Urothelium cell line (cell line): ENCODE measurements around the gene TVP23A.
"Not testable (repeated sequence)": the region's sequence is repeated elsewhere in the genome, so short reads cannot be mapped to it uniquely, and the experiment has no call there.

Experiments used
- DNase-seq: peaks from one replicate; pipeline ENCODE4 v3.0.0; 2011; ENCODE audit warnings: low spot score, mixed read lengths
- FAIRE-seq: peaks from 2 replicates; lab custom pipeline; 2011; peaks lifted over from hg19 to GRCh38; lab: Jason Lieb, UNC

The TVP23A gene

DNA sequence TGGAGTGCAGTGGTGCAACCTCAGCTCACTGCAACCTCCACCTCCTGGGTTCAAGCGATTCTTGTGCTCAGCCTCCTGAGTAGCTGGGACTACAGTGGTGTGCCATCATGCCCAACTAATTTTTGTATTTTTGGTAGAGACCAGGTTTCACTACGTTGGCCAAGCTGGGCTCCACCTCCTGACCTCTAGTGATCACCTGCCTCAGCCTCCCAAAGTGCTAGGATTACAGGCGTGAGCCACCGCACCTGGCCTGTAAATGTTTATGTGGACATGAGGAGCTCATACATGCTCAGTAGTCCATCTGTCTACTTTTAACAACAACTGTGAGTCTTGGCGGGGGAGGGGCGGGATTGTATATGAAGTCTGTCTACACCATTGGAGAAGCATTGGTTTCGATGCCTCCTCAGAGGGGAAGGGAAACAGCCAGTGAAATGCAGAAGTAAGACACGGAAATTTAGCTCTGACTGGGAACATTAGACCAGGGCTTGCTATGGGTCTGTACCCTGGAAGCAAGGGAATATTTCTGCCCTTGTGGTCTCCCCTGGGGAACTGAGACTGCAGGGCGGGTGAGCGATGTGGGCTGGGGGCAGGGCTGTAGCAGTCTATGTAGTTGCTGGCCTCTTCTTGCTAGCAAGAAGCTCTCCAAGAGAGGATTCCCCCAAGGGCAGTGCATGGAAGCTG is 65.6 kb downstream of the TVP23A start:
- FAIRE-seq = no peak
- no peak for DNase-seq

DNA sequence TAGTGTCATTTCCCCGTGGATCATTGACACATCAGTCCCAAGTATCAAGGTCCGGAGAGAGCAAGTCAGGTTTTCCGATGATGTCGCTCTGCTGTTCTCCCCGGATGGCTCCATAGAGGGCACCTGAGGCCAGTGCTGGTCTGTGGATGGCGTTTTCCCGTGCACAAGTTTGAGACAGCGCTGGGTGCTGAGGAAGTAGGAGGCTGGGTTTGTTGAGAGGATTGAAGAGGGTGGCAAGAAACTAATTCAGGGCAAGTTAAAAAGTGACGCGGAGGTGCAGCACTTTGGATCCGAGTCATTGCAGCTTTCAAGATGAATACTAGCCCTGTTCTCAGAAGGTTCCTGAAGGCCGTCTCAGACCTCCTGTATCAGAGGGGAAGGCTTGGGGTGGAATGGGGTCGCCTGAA is 67.3 kb downstream of the TVP23A start:
- DNase-seq = no peak
- FAIRE-seq = no peak

DNA sequence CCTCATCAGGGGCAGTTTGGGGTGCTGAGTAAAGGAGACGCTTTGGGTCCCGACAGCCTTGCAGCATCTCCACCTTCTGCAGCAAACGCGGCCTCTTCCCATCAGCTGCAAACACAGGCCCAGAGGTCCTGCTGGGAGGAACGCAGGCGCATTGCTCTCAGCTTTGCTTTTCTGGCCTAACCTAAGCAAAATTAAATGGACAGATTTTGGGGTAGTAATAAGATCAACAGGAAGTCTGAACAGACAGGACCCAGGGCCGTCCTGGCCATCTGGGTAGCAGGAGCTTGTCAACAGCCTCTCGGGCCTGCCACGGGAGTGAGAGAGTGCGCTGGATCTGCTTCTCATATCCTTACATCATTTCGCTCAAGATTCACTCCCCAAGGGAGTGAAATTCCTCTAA is 67.8 kb downstream of the TVP23A start:
- DNase-seq = no peak

DNA sequence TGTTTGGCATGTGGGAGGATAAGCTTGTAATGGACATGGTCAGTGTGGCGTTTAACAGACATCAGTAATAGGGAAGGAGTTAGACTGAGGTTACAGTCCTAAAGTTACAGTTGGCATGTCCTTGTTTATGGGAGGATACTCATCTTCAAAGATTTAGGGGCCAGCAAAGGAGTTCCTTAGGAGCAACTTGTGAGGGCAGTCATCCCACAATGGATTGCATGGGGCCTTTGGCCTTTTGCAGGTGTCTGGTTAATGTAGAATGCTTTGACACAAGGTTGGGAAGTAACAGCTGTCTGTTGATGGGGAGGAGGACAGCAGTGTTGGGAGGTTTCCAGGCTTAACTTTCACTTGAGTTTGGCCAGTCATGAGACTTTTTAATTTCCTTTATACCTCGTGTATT is 72.8 kb downstream of the TVP23A start:
- DNase-seq = no peak
- FAIRE-seq = no peak

More for the DNA sequence above, 67.8 kb downstream of the TVP23A start:
- no peak for FAIRE-seq

DNA sequence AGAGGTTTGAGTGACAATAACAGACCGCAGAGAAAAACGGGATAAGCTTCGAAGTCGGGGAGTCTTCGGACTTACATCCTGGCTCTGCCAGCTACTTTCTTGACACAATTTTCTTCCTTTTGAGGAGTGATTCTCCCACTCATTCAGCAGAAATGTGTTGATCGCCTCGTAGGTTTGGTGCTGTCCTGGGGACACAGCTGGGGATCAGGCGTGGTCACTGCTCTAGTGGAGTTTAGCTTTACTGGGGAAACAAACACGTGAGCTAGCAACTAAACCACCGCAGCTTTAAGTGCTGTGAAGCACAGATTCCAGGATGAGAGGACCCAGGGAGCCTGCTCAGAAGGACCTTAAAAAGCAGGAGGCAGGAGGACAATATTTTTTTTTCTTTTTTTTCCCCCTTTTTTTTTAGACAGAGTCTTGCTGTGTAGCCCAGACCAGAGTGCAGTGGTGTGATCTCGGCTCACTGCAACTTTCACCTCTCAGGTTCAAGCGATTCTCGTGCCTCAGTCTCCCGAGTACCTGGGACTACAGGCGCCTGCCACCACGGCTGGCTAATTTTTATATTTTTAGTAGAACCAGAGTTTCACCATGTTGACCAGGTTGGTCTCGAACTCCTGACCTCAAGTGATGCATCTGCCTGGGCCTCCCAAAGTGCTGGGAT is 74.1 kb downstream of the TVP23A start:
- no peak for DNase-seq

DNA sequence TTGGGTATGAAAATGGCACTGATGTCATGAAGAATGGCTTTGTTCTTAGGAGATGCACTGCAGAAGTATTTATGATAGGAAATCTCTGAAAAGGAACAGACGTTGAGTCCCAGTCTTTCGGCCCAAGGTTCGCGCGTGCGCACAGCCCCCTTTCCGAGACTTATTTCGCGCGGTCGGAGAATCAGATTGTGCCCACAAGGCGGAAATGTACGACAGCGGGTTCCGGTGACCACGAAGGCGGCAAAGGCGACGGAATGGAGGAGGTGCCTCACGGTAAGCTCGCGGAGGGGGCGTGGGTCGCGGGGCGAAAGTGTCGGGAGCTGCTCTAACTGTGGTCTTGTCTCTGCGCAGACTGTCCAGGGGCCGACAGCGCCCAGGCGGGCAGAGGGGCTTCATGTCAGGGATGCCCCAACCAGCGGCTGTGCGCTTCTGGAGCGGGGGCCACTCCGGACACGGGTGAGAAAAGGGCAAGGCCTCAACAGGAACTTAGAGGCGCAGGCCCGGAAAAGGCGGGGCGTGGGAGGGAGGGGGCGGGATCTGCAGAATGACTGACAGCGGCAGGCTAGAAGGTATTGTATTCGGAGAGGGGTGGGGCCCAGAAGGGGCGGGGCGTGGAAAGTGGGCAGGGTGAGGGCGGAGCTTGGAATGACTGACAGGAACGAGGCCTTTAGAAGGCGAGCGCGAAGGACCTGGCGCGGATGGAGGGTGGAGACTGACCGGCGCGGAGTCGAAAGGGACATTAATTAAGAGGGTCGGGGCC is 74.8 kb downstream of the TVP23A start, which contains the start of gene NUBP1:
NUBP1 (plus strand) TSS at position 233 of the 760 bp plus-strand sequence; CDS start at position 255, 22 bp downstream.
- peak; percentile 42 for FAIRE-seq
- DNase-seq = peak; percentile 98

More for the DNA sequence above, 74.1 kb downstream of the TVP23A start:
- FAIRE-seq = no peak

DNA sequence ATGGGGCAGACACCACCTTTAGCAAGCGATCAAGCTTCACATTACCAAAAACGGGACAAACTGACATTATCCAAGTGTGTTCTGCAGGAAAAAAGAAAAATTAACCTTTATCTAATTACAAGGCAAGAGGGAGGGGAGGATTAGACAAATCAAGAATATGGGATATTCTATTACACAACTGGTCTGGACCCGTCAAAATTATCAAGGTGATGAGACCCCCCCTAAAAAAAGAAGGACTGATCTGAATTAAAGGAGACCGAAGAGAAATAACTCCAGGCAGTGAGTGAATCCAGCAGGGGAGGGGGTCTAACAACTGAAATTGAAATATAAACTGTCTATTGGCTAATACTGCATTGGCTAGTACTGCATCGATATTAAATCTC is 75.4 kb downstream of the TVP23A start:
- FAIRE-seq (no peak), DNase-seq (no peak)

DNA sequence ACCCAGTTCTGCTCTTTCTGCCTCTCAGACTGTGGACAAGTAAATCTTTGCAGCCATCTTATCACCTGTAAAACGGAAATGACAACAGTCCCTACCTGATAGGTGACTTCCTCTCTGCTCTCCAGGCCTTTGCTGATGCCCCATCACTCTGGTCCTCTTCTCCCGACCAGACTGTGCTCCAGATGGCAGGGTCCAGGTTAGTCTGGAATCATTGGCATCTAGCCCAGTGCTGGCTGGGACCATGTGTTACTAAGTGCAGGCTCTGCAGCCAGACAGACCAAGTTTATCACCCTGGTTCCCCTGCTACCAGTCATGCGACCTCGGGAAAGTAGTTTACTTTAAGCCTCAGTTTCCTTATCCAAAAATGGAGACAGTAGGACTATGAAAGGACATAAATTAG is 76.8 kb downstream of the TVP23A start:
- FAIRE-seq (no peak), DNase-seq (no peak)

DNA sequence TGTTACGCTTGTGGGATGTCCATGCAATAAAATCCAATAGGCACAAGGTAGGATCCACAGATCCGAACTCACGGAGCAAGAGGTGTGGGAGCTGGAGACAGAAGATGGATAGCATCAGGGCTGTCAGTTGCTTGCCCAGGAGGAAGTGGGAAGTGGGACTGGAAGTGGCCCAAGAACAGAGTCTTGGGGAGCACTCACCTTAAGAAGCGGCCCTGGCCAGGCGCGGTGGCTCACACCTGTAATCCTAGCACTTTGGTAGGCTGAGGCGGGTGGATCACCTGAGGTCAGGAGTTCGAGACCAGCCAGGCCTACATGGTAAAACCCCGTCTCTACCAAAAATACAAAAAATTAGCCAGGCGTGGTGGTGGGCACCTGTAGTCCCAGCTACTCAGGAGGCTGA is 77.3 kb downstream of the TVP23A start:
- DNase-seq, FAIRE-seq: not testable (repeated sequence)

DNA sequence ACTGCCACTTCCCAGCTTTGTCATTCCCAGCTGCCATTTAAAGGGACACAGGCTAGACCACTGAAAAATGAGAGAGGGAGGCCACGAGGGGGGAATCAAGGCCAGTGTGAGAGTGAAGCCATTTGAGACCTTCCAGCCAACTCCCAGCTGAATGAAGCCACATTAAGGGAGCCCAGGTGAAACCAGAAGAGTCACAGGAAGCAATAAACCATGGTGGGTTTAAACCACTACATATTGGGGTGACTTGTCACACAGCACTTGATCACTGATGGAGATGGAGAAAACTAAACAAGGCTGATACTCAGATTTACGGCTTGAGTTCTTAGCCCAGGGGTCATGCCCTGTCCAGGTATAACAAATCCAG is 77.8 kb downstream of the TVP23A start:
- DNase-seq = no peak
- no peak for FAIRE-seq

DNA sequence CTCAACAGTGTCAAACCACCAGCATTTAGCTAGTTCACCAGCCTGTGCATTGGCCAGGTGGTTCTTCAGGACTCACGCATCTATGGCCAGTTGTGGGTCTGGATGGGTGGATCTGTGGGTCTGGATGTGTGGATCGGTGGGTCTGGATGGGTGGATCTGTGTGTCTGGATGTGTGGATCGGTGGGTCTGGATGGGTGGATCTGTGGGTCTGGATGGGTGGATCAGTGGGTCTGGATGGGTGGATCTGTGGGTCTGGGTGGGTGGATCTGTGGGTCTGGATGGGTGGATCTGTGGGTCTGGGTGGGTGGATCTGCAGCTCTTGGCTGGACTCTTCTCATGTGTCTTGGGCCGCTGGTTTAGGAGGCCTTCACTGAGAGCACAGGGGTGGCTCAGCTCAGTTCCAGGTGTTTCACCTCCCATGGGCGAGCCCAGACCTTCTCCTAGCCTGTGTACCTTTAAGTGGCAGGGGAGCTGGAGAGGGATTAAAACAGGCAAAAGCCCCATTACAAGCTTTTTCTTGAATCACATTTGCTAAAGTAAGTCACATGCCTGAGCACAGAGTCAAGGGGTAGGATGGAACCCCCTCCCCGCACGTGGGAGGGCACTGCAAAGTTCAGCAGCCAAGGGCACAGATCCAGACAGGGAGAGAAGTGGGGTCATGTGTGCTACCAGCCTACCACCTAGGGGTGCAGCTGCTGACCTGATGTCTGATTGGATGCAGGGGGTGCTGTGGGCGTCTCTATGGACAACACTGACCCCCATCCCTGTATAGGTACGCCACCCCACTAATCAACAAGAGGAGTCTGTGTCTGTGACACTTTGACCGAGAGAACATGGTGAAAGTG is 78.4 kb downstream of the TVP23A start:
- DNase-seq = no peak
- no peak for FAIRE-seq

DNA sequence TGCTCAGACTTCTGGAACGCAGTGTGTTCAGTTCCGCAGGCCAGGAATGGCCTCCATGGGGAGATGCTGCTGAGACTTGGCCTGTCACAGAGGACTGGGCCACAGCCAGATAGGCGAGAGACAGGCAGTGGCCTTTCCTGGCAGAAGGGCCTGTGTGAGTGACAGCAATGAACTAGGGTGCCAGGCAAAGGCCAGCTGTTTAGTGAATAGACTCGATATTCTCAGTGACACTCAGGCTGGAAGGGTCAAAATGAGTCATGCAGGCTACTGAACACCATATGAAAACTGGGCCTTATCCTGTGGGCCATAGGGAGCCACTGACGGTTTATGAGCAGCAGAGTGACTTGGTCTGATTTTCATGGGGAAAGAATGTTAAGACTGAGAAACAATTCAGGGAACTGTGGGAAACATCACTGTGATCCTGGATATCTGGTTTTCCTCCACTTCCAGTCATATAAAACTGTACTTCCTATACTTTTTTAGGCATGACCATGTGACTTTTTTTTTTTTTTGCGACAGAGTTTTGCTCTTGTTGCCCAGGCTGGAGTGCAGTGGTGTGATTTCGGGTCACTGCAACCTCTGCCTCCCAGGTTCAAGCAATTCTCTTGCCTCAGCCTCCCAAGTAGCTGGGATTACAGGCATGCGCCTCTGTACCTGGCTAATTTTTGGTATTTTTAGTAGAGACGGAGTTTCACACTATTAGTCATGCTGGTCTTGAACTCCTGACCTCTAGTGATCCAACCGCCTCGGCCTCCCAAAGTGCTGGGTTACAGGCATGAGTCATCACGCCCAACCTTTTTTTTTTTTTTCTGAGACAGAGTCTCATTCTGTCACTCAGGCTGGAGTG is 80.1 kb downstream of the TVP23A start:
- no peak for FAIRE-seq
- DNase-seq = peak; percentile 31

DNA sequence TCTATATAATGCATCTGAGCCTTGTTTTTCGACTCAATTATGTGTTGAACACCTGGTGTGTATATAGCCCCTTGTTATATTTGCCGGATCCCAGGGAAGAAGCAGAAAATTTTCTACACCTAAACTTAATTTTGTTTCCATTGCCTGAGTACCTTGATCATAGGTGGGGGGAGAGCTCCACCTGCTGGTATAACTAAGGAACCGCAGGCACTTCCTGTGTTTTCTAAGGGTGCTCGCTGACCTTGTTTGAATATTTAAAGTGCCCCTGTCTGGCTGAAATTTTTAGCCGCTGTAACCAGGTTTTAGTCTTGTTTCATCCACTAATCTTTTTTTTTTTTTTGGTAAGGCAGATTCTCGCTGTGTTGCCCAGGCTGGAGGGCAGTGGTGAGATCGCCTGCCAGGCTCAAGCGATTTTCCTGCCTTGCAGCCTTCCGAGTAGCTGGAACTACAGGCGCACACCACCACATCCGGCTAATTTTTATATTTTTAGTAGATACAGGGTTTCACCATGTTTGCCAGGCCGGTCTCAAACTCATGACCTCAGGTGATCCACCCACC is 81.4 kb downstream of the TVP23A start:
- FAIRE-seq = no peak
- DNase-seq = peak; percentile 76

DNA sequence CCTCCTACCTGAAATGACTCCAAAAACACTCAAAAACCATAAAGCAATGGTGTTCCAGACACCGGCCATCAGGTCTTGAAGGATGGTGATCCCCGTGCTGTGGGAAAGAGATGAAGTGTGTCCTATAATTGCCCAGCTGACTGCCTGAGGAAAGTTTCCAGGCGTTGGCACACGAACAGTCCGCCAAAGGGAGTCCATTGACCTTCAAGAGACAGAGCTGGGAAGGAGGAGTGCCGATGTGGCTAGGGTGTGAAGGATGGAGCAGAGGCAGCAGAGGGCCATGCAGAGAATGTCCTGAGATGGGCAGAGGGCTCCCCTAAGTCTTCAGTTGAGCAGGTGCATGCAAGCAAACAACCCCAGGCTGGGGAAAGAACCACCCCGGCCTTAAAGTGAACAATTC is 86.8 kb downstream of the TVP23A start:
- FAIRE-seq (no peak), DNase-seq (no peak)

DNA sequence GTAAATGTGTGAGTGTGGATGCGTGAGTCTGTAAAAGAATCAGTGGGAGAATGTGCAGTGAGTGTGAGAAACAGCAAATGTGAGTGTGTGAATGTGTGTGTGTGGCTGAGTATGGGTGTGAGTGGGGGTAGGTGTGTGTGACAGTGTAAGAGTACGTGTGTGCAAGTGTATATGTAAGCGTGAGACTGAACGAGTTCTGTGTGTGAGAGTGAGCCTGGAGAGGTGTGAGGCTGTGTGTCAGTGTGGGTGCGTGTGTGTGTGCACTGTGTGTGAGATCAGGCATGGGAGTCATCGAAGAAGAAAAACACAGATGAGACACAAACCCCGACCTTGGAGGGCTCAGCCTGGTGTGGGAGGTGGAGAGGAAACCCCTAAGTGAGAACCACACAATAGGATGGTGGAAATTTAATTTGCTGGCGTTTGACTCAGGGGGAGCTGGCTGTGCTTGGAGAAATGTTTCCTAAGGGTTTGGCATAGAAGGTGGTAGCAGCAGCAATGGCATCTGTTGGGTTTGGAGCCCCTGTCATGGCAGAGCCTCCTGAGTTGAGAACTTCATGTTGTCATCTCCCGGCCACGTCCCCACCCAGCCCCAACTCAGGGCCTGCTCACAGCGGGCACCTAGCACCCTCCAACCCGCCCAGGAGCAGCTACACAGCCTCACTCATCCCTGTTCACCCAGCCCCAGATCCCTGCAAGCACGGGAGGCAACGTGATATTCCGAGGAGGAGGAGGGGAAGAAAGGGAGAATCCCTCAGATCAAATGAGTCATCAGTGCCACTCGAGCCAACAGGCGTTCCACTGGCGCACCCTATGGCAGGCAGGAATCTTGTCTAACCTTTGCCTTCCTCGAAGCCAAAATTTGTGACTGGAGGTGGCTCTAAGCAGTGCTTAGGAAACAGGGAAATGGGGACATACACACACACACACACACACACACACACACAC is 89.2 kb downstream of the TVP23A start:
- peak; percentile 95 for FAIRE-seq

DNA sequence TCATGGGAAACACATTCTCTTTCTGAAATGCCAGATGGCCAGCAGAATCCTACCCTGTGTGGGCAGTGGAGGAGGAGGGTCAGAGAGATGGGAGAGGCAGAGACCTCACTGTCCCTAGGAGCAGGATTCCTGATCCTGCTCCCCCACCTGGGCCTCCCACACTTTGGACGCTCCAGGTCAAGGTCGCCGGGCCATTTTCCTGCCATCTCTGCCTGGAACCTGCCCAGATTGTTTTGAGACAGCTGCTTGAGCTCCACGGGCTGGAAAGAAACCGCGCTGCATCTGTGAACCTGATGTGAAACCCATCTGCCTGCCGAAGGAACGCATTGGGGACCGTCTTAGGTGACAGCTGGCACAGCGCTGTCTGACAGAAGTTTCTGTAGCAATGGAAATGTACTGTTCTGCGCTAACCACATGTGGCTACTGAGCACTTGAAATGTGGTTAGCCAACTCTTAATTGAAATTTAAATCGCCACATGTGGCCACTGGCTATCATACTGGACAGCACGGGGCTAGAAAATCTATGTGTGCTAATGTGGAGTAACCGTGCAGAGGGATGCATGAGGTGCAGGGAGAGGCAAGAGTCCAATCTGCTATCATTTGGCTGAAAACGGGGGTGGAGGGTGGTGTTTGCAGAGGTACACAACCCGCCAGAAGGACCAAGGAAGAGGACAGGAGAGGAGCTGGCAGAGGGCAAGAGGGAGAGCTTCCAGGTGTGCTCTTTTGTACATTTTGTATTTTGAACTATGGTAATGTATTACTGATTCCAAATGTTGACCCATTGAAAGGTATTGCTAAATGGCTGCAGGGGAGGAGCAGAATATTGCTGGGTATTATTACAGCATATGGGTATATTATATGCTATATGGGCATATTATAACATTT is 90.3 kb downstream of the TVP23A start:
- FAIRE-seq (no peak), DNase-seq (no peak)

More for the DNA sequence above, 89.2 kb downstream of the TVP23A start:
- DNase-seq = peak; percentile 90
